Immature natural killer cell (primary cell): ENCODE measurements around the gene KRTAP13-2. TPM values are rescaled to one million over a fixed set of nuclear protein-coding genes. Genes with fewer than 3 reads are reported as not detected.

Experiments
- DNase-seq, 3 donors: peaks; one replicate each; pipeline ENCODE4 v3.0.0; 2022; ENCODE audit warnings: mixed read lengths in 1 of 3
- H3K27ac Mint-ChIP-seq, 6 donors: one replicate each; pipeline ENCODE4 v1.8.0; 2020; ENCODE audit warnings: mixed read lengths in 6 of 6, mild to moderate bottlenecking in 5 of 6, inconsistent platforms in 4 of 6, moderate library complexity in 3 of 6
- H3K27me3 Mint-ChIP-seq, 3 donors: one replicate each; pipeline ENCODE4 v1.8.0; 2020 to 2021; ENCODE audit warnings: low read depth in 3 of 3, mild to moderate bottlenecking in 3 of 3, mixed read lengths in 3 of 3, moderate library complexity in 3 of 3, inconsistent platforms in 1 of 3
- H3K36me3 Mint-ChIP-seq, 3 donors: one replicate each; pipeline ENCODE4 v1.8.0; 2020; ENCODE audit warnings: mixed read lengths in 3 of 3, inconsistent platforms in 2 of 3, mild to moderate bottlenecking in 2 of 3
- H3K4me1 Mint-ChIP-seq, 2 donors: one replicate each; pipeline ENCODE4 v1.8.0; 2020; ENCODE audit warnings: inconsistent platforms in 2 of 2, mild to moderate bottlenecking in 2 of 2, mixed read lengths in 2 of 2, moderate library complexity in 1 of 2
- H3K4me3 Mint-ChIP-seq, 5 donors: one replicate each; pipeline ENCODE4 v1.8.0; 2020; ENCODE audit warnings: mild to moderate bottlenecking in 5 of 5, mixed read lengths in 5 of 5, inconsistent platforms in 3 of 5, moderate library complexity in 3 of 5
- H3K9me3 Mint-ChIP-seq, 6 donors: one replicate each; pipeline ENCODE4 v1.8.0; 2020; ENCODE audit warnings: mild to moderate bottlenecking in 6 of 6, mixed read lengths in 6 of 6, inconsistent platforms in 4 of 6, moderate library complexity in 3 of 6
- polyA plus RNA-seq, 3 donors: library from polyadenylated mRNA; unstranded; fragments of 300-500 nt; fragmentation: Illumina TruSeq; gene quantifications; one replicate each; pipeline ENCODE4 v1.2.3, GENCODE V29; 2021

Gene KRTAP13-2
- not detected for polyA plus RNA-seq

GRCh38 chr21:30372139-30372770 lies at the start of gene KRTAP13-2:
Gene KRTAP13-2 (minus strand): TSS chr21:30372271. CDS start chr21:30372213, 58 bp downstream.
- no peak within 1 kb of the TSS for H3K4me3 Mint-ChIP-seq

GRCh38 chr21:30415993-30416392 lies 43.9 kb upstream of the KRTAP13-2 start:
- H3K4me3 Mint-ChIP-seq: no peak overlapping the region
- DNase-seq: no peak
- H3K27me3 Mint-ChIP-seq: peaks cover 0 to 2% (median 0%) of the 10 kb centered on the region in 3 donors
- H3K4me1 Mint-ChIP-seq: no peaks in the 10 kb centered on the region
- no peak overlapping the region for H3K27ac Mint-ChIP-seq
- peaks cover 0 to 3% (median 0%) of the 10 kb centered on the region in 3 donors for H3K36me3 Mint-ChIP-seq
- peaks cover 0 to 28% (median 6%) of the 10 kb centered on the region in 6 donors for H3K9me3 Mint-ChIP-seq

More at GRCh38 chr21:30372139-30372770, at the start of gene KRTAP13-2:
- H3K4me1 Mint-ChIP-seq: no peaks in the 10 kb centered on the region
- H3K27ac Mint-ChIP-seq: no peak within 1 kb of the TSS
- H3K9me3 Mint-ChIP-seq: peaks cover 3 to 36% (median 11%) of the 10 kb centered on the region in 6 donors
- DNase-seq: no peak
- no peaks in the 10 kb centered on the region for H3K36me3 Mint-ChIP-seq
- peaks cover 0 to 1% (median 0%) of the 10 kb centered on the region in 3 donors for H3K27me3 Mint-ChIP-seq

- Mint-ChIP-seq H3K9me3 (peaks cover 6 to 29% (median 18%) of the 10 kb centered on the region in 6 donors), H3K27ac (no peak overlapping the region), H3K4me1 (no peaks in the 10 kb centered on the region), H3K36me3 (peaks cover 0 to 4% (median 4%) of the 10 kb centered on the region in 3 donors), H3K4me3 (no peak overlapping the region), H3K27me3 (peaks cover 0 to 4% (median 0%) of the 10 kb centered on the region in 3 donors)
- no peak for DNase-seq
Measured at GRCh38 chr21:30408782-30409494, 36.9 kb upstream of the KRTAP13-2 start.

GRCh38 chr21:30395731-30396130 lies 23.7 kb upstream of the KRTAP13-2 start, which contains the start of gene KRTAP13-1:
Gene KRTAP13-1 (plus strand): TSS chr21:30396031. CDS start chr21:30396087, 56 bp downstream.
- Mint-ChIP-seq H3K36me3 (no peaks in the 10 kb centered on the region), H3K9me3 (peaks cover 0 to 38% (median 12%) of the 10 kb centered on the region in 6 donors), H3K27me3 (peaks cover 0 to 4% (median 3%) of the 10 kb centered on the region in 3 donors), H3K27ac (no peak within 1 kb of the TSS), H3K4me1 (no peaks in the 10 kb centered on the region), H3K4me3 (no peak within 1 kb of the TSS)
- no peak for DNase-seq

- H3K9me3 Mint-ChIP-seq: peaks cover 4 to 42% (median 16%) of the 10 kb centered on the region in 6 donors
- H3K27ac Mint-ChIP-seq: no peak overlapping the region
- peaks cover 0 to 7% (median 4%) of the 10 kb centered on the region in 3 donors for H3K27me3 Mint-ChIP-seq
- H3K36me3 Mint-ChIP-seq: no peaks in the 10 kb centered on the region
- H3K4me1 Mint-ChIP-seq: no peaks in the 10 kb centered on the region
- H3K4me3 Mint-ChIP-seq: no peak overlapping the region
- no peak for DNase-seq
Measured at GRCh38 chr21:30391492-30392025, 19.5 kb upstream of the KRTAP13-2 start.

GRCh38 chr21:30382201-30382600 lies 10.1 kb upstream of the KRTAP13-2 start:
- H3K36me3 Mint-ChIP-seq: no peaks in the 10 kb centered on the region
- no peak for DNase-seq
- peaks cover 5 to 42% (median 12%) of the 10 kb centered on the region in 6 donors for H3K9me3 Mint-ChIP-seq
- H3K4me3 Mint-ChIP-seq: no peak overlapping the region
- peaks cover 0 to 3% (median 2%) of the 10 kb centered on the region in 3 donors for H3K27me3 Mint-ChIP-seq
- H3K4me1 Mint-ChIP-seq: no peaks in the 10 kb centered on the region
- no peak overlapping the region for H3K27ac Mint-ChIP-seq

- H3K9me3 Mint-ChIP-seq: peaks cover 2 to 26% (median 6%) of the 10 kb centered on the region in 6 donors
- peaks cover 0 to 5% (median 0%) of the 10 kb centered on the region in 3 donors for H3K27me3 Mint-ChIP-seq
- H3K27ac Mint-ChIP-seq: no peak overlapping the region
- H3K36me3 Mint-ChIP-seq: no peaks in the 10 kb centered on the region
- H3K4me1 Mint-ChIP-seq: no peaks in the 10 kb centered on the region
- DNase-seq: no peak
- no peak overlapping the region for H3K4me3 Mint-ChIP-seq
Measured at GRCh38 chr21:30355906-30356305, 16.2 kb downstream of the KRTAP13-2 start.

GRCh38 chr21:30354308-30355005 lies 17.6 kb downstream of the KRTAP13-2 start:
- Mint-ChIP-seq H3K27me3 (peaks cover 0 to 5% (median 0%) of the 10 kb centered on the region in 3 donors), H3K9me3 (peaks cover 4 to 18% (median 6%) of the 10 kb centered on the region in 6 donors), H3K4me1 (no peaks in the 10 kb centered on the region), H3K36me3 (no peaks in the 10 kb centered on the region), H3K4me3 (no peak overlapping the region), H3K27ac (no peak overlapping the region)
- no peak for DNase-seq

GRCh38 chr21:30351534-30351933 lies 20.5 kb downstream of the KRTAP13-2 start:
- Mint-ChIP-seq H3K9me3 (peaks cover 6 to 18% (median 8%) of the 10 kb centered on the region in 6 donors), H3K27ac (no peak overlapping the region), H3K36me3 (no peaks in the 10 kb centered on the region), H3K4me1 (no peaks in the 10 kb centered on the region), H3K27me3 (peaks cover 0 to 5% (median 0%) of the 10 kb centered on the region in 3 donors), H3K4me3 (no peak overlapping the region)
- no peak for DNase-seq

- peaks cover 2 to 26% (median 11%) of the 10 kb centered on the region in 6 donors for H3K9me3 Mint-ChIP-seq
- no peak overlapping the region for H3K27ac Mint-ChIP-seq
- DNase-seq: no peak
- H3K4me1 Mint-ChIP-seq: no peaks in the 10 kb centered on the region
- peaks cover 0 to 3% (median 0%) of the 10 kb centered on the region in 3 donors for H3K27me3 Mint-ChIP-seq
- H3K36me3 Mint-ChIP-seq: peaks cover 0 to 5% (median 0%) of the 10 kb centered on the region in 3 donors
- H3K4me3 Mint-ChIP-seq: no peak overlapping the region
Measured at GRCh38 chr21:30349572-30349971, 22.5 kb downstream of the KRTAP13-2 start.

GRCh38 chr21:30348506-30348905 lies 23.6 kb downstream of the KRTAP13-2 start, which contains the start of gene KRTAP23-1:
Gene KRTAP23-1 (minus strand): TSS chr21:30348606. CDS start chr21:30348606, 0 bp downstream.
- no peak for DNase-seq
- Mint-ChIP-seq H3K9me3 (peaks cover 2 to 22% (median 8%) of the 10 kb centered on the region in 6 donors), H3K27ac (no peak within 1 kb of the TSS), H3K4me3 (no peak within 1 kb of the TSS), H3K27me3 (peaks cover 0 to 1% (median 0%) of the 10 kb centered on the region in 3 donors), H3K36me3 (peaks cover 0 to 5% (median 0%) of the 10 kb centered on the region in 3 donors), H3K4me1 (no peaks in the 10 kb centered on the region)

GRCh38 chr21:30345014-30345413 lies 27.1 kb downstream of the KRTAP13-2 start:
- peaks cover 0 to 1% (median 0%) of the 10 kb centered on the region in 3 donors for H3K27me3 Mint-ChIP-seq
- H3K27ac Mint-ChIP-seq: no peak overlapping the region
- no peaks in the 10 kb centered on the region for H3K4me1 Mint-ChIP-seq
- no peak overlapping the region for H3K4me3 Mint-ChIP-seq
- peaks cover 2 to 18% (median 7%) of the 10 kb centered on the region in 6 donors for H3K9me3 Mint-ChIP-seq
- DNase-seq: no peak
- H3K36me3 Mint-ChIP-seq: peaks cover 0 to 5% (median 0%) of the 10 kb centered on the region in 3 donors
